A549 treated with RU486 at 1 μM for 4 hours (cell line): ENCODE results near the gene CSH2. TPM values are rescaled to one million over a fixed set of nuclear protein-coding genes. Genes with fewer than 3 reads are reported as not detected.

ENCODE experiments used
- total RNA-seq: library from RNA; stranded (reverse); fragments of 200-300 nt; extraction: Qiagen RNA extraction; gene quantifications from 5 replicates; pipeline ENCODE4 v1.2.3, GENCODE V29; 2022; ENCODE audit warnings: low read depth

Gene CSH2
- total RNA-seq, result not detected in 5 replicates

DNA sequence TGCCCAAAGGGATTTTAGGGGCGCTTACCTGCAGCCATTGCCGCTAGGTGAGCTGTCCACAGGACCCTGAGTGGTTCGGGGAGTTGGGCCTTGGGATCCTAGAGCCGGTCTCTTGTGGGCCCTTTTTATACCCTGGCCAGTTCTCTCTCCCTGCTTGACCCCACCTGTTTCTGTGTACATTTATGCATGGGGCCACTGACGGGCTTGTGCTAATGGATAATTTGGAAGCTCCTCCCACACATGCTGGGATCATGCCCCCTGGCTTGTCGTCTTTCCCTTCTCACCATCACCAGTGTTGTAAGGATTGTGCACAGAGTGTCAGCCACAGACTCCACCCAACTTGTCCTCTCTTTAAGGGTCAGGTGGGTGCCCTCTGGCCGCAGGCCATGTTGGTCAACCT lies at the start of gene CSH2:
Gene CSH2, minus strand, starts transcription at position 101 of the 400 bp plus-strand sequence. Its CDS starts 63 bp downstream, at position 38.

DNA sequence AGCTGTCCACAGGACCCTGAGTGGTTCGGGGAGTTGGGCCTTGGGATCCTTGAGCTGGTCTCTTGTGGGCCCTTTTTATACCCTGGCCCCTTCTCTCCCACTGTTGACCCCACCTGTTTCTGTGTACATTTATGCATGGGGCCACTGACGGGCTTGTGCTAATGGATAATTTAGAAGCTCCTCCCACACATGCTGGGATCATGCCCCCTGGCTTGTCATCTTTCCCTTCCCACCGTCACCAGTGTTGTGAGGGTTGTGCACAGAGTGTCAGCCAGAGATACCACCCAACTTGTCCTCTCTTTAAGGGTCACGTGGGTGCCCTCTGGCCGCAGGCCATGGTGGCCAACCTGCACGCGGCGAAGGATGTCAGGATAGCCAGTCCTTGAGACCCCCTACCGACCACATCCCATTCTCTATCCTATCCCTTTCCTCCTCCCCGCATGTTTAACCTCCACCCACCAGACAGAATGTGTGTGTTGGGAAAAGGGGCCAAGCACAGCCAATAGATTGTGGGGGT lies 45.4 kb upstream of the CSH2 start, which contains the start of gene GH1:
Gene GH1, minus strand, starts transcription at position 51 of the 517 bp plus-strand sequence. CDS start 63 bp downstream, outside the sequence.

DNA sequence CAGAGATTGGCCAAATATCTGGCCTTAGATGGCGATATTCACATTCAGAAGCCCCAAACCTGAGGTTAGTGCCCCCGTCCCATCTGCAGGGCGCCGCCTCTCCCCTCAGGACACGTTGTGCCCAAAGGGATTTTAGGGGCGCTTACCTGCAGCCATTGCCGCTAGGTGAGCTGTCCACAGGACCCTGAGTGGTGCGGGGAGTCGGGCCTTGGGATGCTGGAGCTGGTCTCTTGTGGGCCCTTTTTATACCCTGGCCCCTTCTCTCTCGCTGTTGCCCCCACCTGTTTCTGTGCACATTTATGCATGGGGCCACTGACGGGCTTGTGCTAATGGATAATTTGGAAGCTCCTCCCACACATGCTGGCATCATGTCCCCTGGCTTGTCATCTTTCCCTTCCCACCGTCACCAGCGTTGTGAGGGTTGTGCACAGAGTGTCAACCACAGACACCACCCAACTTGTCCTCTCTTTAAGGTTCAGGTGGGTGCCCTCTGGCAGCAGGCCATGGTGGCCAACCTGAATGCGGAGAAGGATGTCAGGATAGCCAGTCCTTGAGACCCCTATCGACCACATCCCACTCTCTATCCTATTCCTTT lies 37.7 kb upstream of the CSH2 start, which contains the start of gene CSHL1:
Gene CSHL1, minus strand, starts transcription at position 218 of the 595 bp plus-strand sequence. Its CDS starts 62 bp downstream, at position 156.

DNA sequence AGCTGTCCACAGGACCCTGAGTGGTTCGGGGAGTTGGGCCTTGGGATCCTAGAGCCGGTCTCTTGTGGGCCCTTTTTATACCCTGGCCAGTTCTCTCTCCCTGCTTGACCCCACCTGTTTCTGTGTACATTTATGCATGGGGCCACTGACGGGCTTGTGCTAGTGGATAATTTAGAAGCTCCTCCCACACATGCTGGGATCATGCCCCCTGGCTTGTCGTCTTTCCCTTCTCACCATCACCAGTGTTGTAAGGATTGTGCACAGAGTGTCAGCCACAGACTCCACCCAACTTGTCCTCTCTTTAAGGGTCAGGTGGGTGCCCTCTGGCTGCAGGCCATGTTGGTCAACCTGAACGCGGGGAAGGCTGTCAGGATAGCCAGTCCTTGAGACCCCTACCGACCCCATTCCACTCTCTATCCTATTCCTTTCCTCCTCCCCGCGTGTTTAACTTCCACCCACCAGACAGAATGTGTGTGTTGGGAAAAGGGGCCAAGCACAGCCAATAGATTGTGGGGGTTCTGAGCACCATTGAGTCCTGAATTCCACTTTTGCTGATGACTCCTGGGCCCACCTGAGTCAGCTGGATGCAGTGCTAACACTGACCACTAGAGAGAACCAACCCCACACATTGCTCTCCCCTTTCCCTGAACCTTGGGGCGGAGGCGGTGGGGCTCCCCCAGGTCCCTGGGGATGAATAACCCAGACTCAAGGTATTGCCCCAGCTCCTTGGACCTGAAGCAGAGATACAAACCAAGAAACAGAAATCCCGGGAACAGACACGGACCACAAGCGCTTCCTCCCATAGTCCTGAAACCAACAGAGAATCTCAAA lies 23.3 kb upstream of the CSH2 start, which contains the start of gene CSH1:
Gene CSH1, minus strand, starts transcription at position 51 of the 831 bp plus-strand sequence. CDS start 63 bp downstream, outside the sequence.

DNA sequence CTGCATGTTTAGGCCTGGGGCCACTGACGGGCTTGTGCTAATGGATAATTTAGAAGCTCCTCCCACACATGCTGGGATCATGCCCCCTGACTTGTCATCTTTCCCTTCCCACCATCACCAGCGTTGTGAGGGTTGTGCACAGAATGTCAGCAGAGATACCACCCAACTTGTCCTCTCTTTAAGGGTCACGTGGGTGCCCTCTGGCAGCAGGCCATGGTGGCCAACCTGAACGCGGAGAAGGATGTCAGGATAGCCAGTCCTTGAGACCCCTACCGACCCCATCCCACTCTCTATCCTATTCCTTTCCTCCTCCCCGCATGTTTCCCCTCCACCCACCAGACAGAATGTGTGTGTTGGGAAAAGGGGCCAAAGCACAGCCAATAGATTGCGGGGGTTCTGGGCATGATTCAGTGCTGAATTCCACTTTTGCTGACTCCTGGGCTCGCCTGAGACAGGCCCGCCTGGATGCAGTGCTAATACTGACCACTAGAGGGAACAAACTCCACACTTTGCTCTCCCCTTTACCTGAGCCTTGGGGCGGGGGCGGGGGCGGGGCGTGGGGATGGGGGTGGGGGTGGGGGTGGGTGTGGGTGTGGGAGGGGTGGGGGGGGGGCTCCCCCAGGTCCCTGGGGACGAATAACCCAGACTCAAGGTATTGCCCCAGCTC lies 8.6 kb upstream of the CSH2 start, which contains the start of gene GH2:
Gene GH2, minus strand, starts transcription at position 10 of the 667 bp plus-strand sequence. CDS start 143 bp downstream, outside the sequence.

DNA sequence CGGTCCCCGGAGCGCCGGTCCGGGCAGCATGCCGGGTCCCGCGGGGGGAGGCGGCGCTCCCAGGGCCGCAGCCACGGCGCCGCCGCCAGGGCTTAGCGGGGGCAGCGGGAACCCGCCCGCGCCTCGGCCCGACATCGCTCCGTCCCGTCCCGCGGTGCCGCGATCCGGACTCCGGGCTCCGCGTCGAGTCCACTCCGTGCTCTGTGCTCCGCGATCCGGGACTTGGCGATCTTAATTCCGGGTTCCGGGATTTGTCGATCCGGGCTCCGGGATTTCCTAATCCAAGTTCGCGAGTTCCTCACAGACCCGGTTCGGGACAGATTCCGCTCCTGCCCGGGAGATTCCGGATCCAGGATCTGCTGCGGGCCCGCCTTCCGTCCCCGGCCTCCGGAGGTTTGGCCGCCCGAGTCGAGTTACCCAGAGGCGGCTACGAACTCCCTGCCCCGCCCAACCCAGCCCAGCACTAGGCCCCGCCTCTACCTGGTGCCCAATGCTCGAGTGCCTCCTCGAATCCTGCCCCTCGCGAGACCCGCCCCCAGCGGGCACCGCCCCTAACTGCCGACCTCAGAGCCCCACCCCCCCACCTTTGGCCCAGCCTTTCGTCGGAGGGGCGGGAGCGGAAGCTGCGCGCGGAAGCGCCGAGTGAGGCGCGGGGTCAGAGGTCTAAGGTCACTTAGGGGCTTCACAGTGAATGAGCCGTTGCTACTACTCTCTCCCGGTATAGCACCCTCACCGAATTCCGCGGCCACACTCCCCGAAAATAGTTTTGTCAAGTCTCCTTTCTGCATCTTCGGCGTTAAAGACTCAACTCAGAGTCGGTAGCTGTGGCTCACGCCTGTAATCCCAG lies 30.7 kb downstream of the CSH2 start, which contains the start of gene SMARCD2:
Gene SMARCD2, minus strand, starts transcription at position 146 of the 847 bp plus-strand sequence. Its CDS starts 11 bp downstream, at position 135.

DNA sequence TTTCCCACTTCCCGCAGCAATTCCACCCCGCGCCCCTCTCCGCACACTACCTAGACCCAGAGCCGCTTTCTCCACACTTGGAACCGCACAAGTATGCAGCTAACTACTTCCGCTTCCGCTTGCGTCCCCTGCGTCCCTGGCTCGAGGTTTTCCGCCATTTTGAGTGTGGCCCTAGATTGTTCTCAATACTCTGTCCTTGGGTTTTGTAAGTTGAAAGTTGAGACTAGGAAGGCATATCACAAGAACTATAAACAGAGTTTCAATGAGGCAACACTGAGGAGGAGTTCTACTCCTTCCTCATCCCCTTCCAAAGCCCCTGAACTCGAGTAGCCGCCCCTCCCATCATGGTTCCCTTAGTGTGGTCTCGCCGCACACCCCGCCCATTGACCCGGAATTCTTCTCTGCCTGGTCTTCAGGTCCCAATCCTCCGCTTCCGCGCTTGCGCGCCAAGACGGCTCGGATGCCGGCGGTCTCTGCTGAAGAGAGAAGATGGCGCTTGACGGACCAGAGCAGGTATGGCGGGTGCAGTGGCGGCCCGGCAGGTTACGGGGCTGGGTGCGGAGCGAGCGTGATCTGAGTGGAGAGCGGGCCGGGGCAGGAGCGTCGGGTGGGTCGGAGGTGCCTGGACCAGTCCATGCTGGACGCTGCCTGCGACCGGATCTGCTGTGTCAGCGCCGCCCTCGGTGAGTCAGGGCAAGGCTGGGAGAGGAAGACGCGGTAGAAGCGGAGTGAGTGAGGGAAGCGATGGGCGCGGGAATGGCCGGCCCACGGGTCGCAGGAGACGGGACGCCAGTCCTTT lies 46.3 kb downstream of the CSH2 start, which contains the start of the genes FTSJ3 and PSMC5:
Gene FTSJ3, minus strand, starts transcription at position 662 of the 799 bp plus-strand sequence. CDS start 761 bp downstream, outside the sequence.
Gene PSMC5, plus strand, starts transcription at position 430 of the 799 bp plus-strand sequence. Its CDS starts 60 bp downstream, at position 490.

Other genes with a start within 250 kb of the CSH2 start
- 7.7 to 14.3 TPM (median 12.3 TPM) in 5 replicates for gene LIMD2, start 173.6 kb downstream of the CSH2 start, total RNA-seq
- gene STRADA, start 131.9 kb downstream of the CSH2 start, total RNA-seq, result 24.8 to 27.6 TPM (median 26.0 TPM) in 5 replicates
- 98.7 to 147 TPM (median 101 TPM) in 5 replicates for gene CCDC47, start 100.1 kb downstream of the CSH2 start, total RNA-seq
- 86.9 to 109 TPM (median 96.3 TPM) in 5 replicates for gene DDX42, start 99.5 kb downstream of the CSH2 start, total RNA-seq
- 211 to 259 TPM (median 225 TPM) in 5 replicates for gene PSMC5, start 46.2 kb downstream of the CSH2 start, total RNA-seq
- gene FTSJ3, start 46.0 kb downstream of the CSH2 start, total RNA-seq, result 55.5 to 66.9 TPM (median 59.4 TPM) in 5 replicates
- 54.3 to 62.8 TPM (median 61.0 TPM) in 5 replicates for gene SMARCD2, start 31.0 kb downstream of the CSH2 start, total RNA-seq
- not detected in 5 replicates for gene GH2, start 8.3 kb upstream of the CSH2 start, total RNA-seq
- not detected in 5 replicates for gene CSH1, start 22.9 kb upstream of the CSH2 start, total RNA-seq
- not detected in 5 replicates for gene CSHL1, start 37.6 kb upstream of the CSH2 start, total RNA-seq
- gene GH1, start 45.2 kb upstream of the CSH2 start, total RNA-seq, result not detected in 5 replicates
- gene CD79B, start 58.7 kb upstream of the CSH2 start, total RNA-seq, result 0.16 TPM in 1 of 5 replicates, not detected in the others
- gene SCN4A, start 99.2 kb upstream of the CSH2 start, total RNA-seq, result 0.03 to 0.18 TPM (median 0.10 TPM) in 4 of 5 replicates, not detected in the other
- gene PRR29, start 124.7 kb upstream of the CSH2 start, total RNA-seq, result 0.57 to 1.00 TPM (median 0.79 TPM) in 5 replicates
- gene ICAM2, start 147.0 kb upstream of the CSH2 start, total RNA-seq, result 0.08 TPM in 1 of 5 replicates, not detected in the others